Stomach (tissue), 4 donors: ENCODE measurements around the gene LACTBL1.
"Not testable (repeated sequence)": the region's sequence is repeated elsewhere in the genome, so short reads cannot be mapped to it uniquely, and the experiment has no call there.

Experiments used
- CTCF ChIP-seq, 7 experiments: fragments of 450-650 bp in 4 of 7; fragments of 200-600 bp in 3 of 7; sonication (generic) in 3 of 7; IDR thresholded peaks; one replicate each; pipeline ENCODE4 v1.5.1; 2016 to 2019; ENCODE audit warnings: antibody characterized with exemption in 7 of 7, control low read depth in 2 of 7, mild to moderate bottlenecking in 1 of 7
- EP300 ChIP-seq: sonication (generic); formaldehyde crosslinking; IDR thresholded peaks from one replicate; pipeline ENCODE4 v1.6.1; 2017; ENCODE audit warnings: antibody characterized with exemption
- POLR2A ChIP-seq, 4 donors: fragments of 450-650 bp; IDR thresholded peaks; one replicate each; pipeline ENCODE4 v1.6.1; 2016; ENCODE audit warnings: antibody characterized with exemption in 4 of 4, control low read depth in 2 of 4, mild to moderate bottlenecking in 1 of 4, moderate library complexity in 1 of 4

DNA sequence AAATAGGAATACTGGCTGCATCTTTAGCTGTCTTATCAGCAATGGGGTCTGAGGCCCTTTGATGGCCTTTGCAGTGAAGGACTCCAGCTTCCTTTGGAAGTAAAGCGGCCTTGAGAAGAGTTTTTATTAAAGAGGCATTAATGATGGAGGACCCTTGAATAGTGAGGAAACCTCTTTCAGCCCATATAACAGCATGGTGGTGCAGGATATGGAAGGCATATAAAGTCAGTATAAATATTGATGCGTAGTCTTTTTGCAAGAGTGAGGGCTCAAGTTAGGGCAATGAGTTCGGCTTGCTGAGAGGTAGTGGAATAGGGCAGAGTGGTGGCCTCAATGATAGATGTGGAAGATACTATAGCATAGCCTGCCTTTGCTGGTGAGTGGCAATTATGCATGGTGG is 27.5 kb upstream of the LACTBL1 start:
- not testable (repeated sequence) for TF ChIP-seq CTCF (IDR thresholded peaks at IDR 0.05); POLR2A (IDR thresholded peaks at IDR 0.05); EP300
